ENCODE results near the gene SULT1C4. TPM values are rescaled to one million over a fixed set of nuclear protein-coding genes. Genes with fewer than 3 reads are reported as not detected.

SULT1C4 gene
- total and polyA plus RNA-seq, 7 donors: 0.52 to 4.2 (median 0.97) TPM

- no peak overlapping the region for H3K4me3 ChIP-seq
- WGBS, 3 donors: 84 to 86% (median 86%) methylated on average over 3 of the region's 3 CpGs
- H3K9me3 ChIP-seq: peaks cover 14% of the 10 kb centered on the region
- no peaks in the 10 kb centered on the region for H3K27me3 ChIP-seq (ENCODE audit: insufficient read depth in 3 of 3, low read length in 2 of 3)
- no peak overlapping the region for H3K27ac ChIP-seq
- intact Hi-C loops (cut with DNase I): no loop called here
- ATAC-seq (no peak), DNase-seq (no peak)
- no peak for TF ChIP-seq CTCF (IDR thresholded peaks at IDR 0.05)
- H3K36me3 ChIP-seq (ENCODE audit: insufficient read depth in 1 of 2, low read depth in 1 of 2): no peaks in the 10 kb centered on the region
- H3K4me1 ChIP-seq: no peaks in the 10 kb centered on the region
Observed at GRCh38 chr2:108401800-108402199, 24.0 kb downstream of the SULT1C4 start.

GRCh38 chr2:108403494-108403893 lies 25.7 kb downstream of the SULT1C4 start:
- Histone ChIP-seq H3K27me3 (ENCODE audit: insufficient read depth in 3 of 3, low read length in 2 of 3) (no peaks in the 10 kb centered on the region), H3K27ac (no peak overlapping the region), H3K9me3 (peaks cover 14% of the 10 kb centered on the region), H3K36me3 (ENCODE audit: insufficient read depth in 1 of 2, low read depth in 1 of 2) (no peaks in the 10 kb centered on the region), H3K4me3 (no peak overlapping the region), H3K4me1 (no peaks in the 10 kb centered on the region)
- ATAC-seq (no peak), DNase-seq (no peak)
- 28 to 33% (median 31%) methylated on average over 7 of the region's 7 CpGs for WGBS, 3 donors
- TF ChIP-seq CTCF (IDR thresholded peaks at IDR 0.05): no peak
- intact Hi-C loops (cut with DNase I): no loop called here

- 75 to 80% (median 79%) methylated on average over 4 of the region's 4 CpGs for WGBS, 3 donors
- no peak overlapping the region for H3K27ac ChIP-seq
- no peak overlapping the region for H3K4me3 ChIP-seq
- peaks cover 8% of the 10 kb centered on the region for H3K9me3 ChIP-seq
- no peaks in the 10 kb centered on the region for H3K4me1 ChIP-seq
- no peak for TF ChIP-seq CTCF (IDR thresholded peaks at IDR 0.05)
- intact Hi-C loops (cut with DNase I): no loop called here
- H3K36me3 ChIP-seq (ENCODE audit: insufficient read depth in 1 of 2, low read depth in 1 of 2): no peaks in the 10 kb centered on the region
- DNase-seq (no peak), ATAC-seq (no peak)
- H3K27me3 ChIP-seq (ENCODE audit: insufficient read depth in 3 of 3, low read length in 2 of 3): no peaks in the 10 kb centered on the region
Observed at GRCh38 chr2:108404784-108405397, 27.1 kb downstream of the SULT1C4 start.

- Histone ChIP-seq H3K4me1 (no peaks in the 10 kb centered on the region), H3K27ac (no peak overlapping the region), H3K4me3 (no peak overlapping the region), H3K36me3 (ENCODE audit: insufficient read depth in 1 of 2, low read depth in 1 of 2) (no peaks in the 10 kb centered on the region), H3K27me3 (ENCODE audit: insufficient read depth in 3 of 3, low read length in 2 of 3) (no peaks in the 10 kb centered on the region), H3K9me3 (peaks cover 8% of the 10 kb centered on the region)
- 86 to 88% (median 87%) methylated on average over 6 of the region's 6 CpGs for WGBS, 3 donors
- ATAC-seq (no peak), DNase-seq (no peak)
- intact Hi-C loops (cut with DNase I): no loop called here
- no peak for TF ChIP-seq CTCF (IDR thresholded peaks at IDR 0.05)
Observed at GRCh38 chr2:108407864-108408729, 30.3 kb downstream of the SULT1C4 start.

All from psoas muscle (tissue), 8 donors.